Heart left ventricle (tissue), 16 donors: ENCODE measurements around the gene MALRD1. TPM values are rescaled to one million over a fixed set of nuclear protein-coding genes. Genes with fewer than 3 reads are reported as not detected.

ENCODE experiments used
- ATAC-seq, 4 donors: fragments of 200-7000 bp; cut with Tn5 transposase; one replicate each; pipeline ENCODE4 v1.9.1; 2020 to 2022; ENCODE audit warnings: moderate library complexity in 4 of 4, mild to moderate bottlenecking in 3 of 4, moderate number of reproducible peaks in 1 of 4
- DNase-seq, 5 donors: peaks; one replicate each; pipeline ENCODE4 v3.0.0-alpha.2; 2020
- H3K27ac ChIP-seq, 12 donors: fragments of 200-600 bp; sonication (generic) in 4 of 12; one replicate each; pipeline versions ENCODE4 v1.5.0 to v1.8.0; 2016 to 2022; ENCODE audit warnings: mild to moderate bottlenecking in 2 of 12
- H3K27me3 ChIP-seq, 9 donors: fragments of 200-600 bp; sonication (generic) in 2 of 9; one replicate each; pipeline versions ENCODE4 v1.5.1 to v1.8.0; 2016 to 2022; ENCODE audit warnings: mild to moderate bottlenecking in 3 of 9
- H3K36me3 ChIP-seq, 9 donors: fragments of 200-600 bp; sonication (generic) in 2 of 9; one replicate each; pipeline versions ENCODE4 v1.5.0 to v1.8.0; 2018 to 2022; ENCODE audit warnings: mild to moderate bottlenecking in 2 of 9
- H3K4me1 ChIP-seq, 12 donors: fragments of 200-600 bp; sonication (generic) in 4 of 12; one replicate each; pipeline versions ENCODE4 v1.5.0 to v1.8.0; 2016 to 2022; ENCODE audit warnings: mild to moderate bottlenecking in 3 of 12
- H3K4me3 ChIP-seq, 12 donors: fragments of 200-600 bp; sonication (generic) in 4 of 12; one replicate each; pipeline versions ENCODE4 v1.5.0 to v1.8.0; 2017 to 2022; ENCODE audit warnings: mild to moderate bottlenecking in 9 of 12, moderate library complexity in 4 of 12
- H3K9me3 ChIP-seq, 12 donors: fragments of 200-600 bp; sonication (generic) in 4 of 12; one replicate each; pipeline versions ENCODE4 v1.5.0 to v1.8.0; 2016 to 2022; ENCODE audit warnings: mild to moderate bottlenecking in 1 of 12
- POLR2A ChIP-seq, 2 donors: fragments of 450-650 bp; IDR thresholded peaks; one replicate each; pipeline ENCODE4 v1.6.1; 2017; ENCODE audit warnings: antibody characterized with exemption in 2 of 2, mild to moderate bottlenecking in 2 of 2, moderate library complexity in 2 of 2
- WGBS, 4 donors: extraction: QIAGEN DNeasy Blood & Tissue Kit in 2 of 4; methylation state at CpG; one replicate each; pipeline versions ENCODE4 v1.1.5 to v1.1.7; 2013 to 2018; 5-methylcytosine and 5-hydroxymethylcytosine counted together
- intact Hi-C, 10 donors: fragments of 100-400 bp; cut with DNase I; formaldehyde crosslinking; loops; one replicate each; pipeline versions ENCODE4 v1.11.1 to v1.14.2; 2022
- polyA plus RNA-seq, 2 donors: library from polyadenylated mRNA; stranded (reverse); fragments of 200-250 nt; gene quantifications; one replicate each; pipeline ENCODE4 v1.2.3, GENCODE V29; 2013
- total RNA-seq, 9 donors: library from RNA; depleted of rRNA in 2 of 9; stranded (reverse); fragments of >200 nt in 2 of 9; fragmentation: NEBNext Ultra II Directional in 3 of 9; extraction: Animal tissue kit (Norgen Biotek cat#: 25700) in 3 of 9; gene quantifications; one replicate each; pipeline versions ENCODE4 v1.1.0 to v1.2.4, GENCODE V29; 2016 to 2023
- TF ChIP-seq, protein P1 (sequence below), 12 donors: fragments of 200-600 bp; sonication (generic) in 4 of 12; IDR thresholded peaks; one replicate each; pipeline versions ENCODE4 v1.5.0 to v1.8.0; 2018 to 2022; ENCODE audit warnings: antibody characterized with exemption in 12 of 12, mild to moderate bottlenecking in 5 of 12
- donor health status: ischemic (EF 13 %, LVEDD 7.1; RV severe dilation, severe dysfunction).
- donor health status: healthy with polysubstance abuse.
- donor health status: DM: no; HTN: yes; CAD: no.
- donor health status: DM: no; HTN: no; CAD: no.
- donor health status: ischemic (EF 25% LVEDD 6.9; RV normal size, moderate dysfunction).
- donor health status: ischemic (EF 25% LVEDD 5.7; RV mildly dilated, moderate dysfunction).
- donor health status: healthy.
- donor health status: DM: yes; HTN: yes; CAD: no.
- donor health status: ischemic (EF 35%, LVEDD 5.7; RV mildly dilated, moderate dysfunction).
- donor health status: nonischemic (EF 11% LVEDD 7.7; RV severe dilation, severe dysfunction).
- donor health status: DM: yes; HTN: yes; CAD: no.
- donor health status: PGD.
- donor health status: ischemic (EF 29% LVEDD 5.4; RV normal size, mild dysfunction).
- donor health status: nonischemic (EF 23%, LVEDD 6.1; RV moderate dilation, normal function).

MALRD1 gene
- total and polyA plus RNA-seq, 11 donors: 0.12 to 1.1 (median 0.37) TPM; not detected in 1

DNA sequence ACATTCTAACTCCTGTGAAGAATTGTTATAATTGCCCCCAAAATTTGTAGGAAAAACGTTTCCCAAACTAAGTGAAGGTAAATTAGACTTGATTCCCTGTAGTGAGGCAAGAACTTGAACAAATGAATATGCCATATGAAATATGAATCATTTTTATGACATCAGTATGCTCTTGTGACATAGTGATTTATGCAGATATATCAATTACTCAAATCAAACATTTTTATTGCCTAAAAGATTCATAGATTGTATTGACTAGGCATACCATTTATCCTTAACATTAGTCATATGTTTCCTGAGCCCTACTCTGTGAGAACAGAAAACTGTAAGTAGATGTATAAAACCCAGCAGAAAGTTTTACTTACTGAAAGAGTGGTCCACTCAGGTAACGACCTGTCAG lies 245.6 kb downstream of the MALRD1 start:
- H3K9me3 ChIP-seq: no peaks in the 10 kb centered on the region
- intact Hi-C loops: no loop called here
- DNase-seq: no peak
- 51 to 56% (median 54%) methylated on average over 2 of the region's 2 CpGs for WGBS, 4 donors
- ATAC-seq: no peak
- H3K4me3 ChIP-seq: no peak overlapping the region
- no peak overlapping the region for H3K27ac ChIP-seq
- H3K27me3 ChIP-seq: peaks cover 0 to 4% (median 0%) of the 10 kb centered on the region in 9 donors
- H3K4me1 ChIP-seq: no peaks in the 10 kb centered on the region
- no peak for TF ChIP-seq POLR2A (IDR thresholded peaks at IDR 0.05)
- TF ChIP-seq, protein P1, sequence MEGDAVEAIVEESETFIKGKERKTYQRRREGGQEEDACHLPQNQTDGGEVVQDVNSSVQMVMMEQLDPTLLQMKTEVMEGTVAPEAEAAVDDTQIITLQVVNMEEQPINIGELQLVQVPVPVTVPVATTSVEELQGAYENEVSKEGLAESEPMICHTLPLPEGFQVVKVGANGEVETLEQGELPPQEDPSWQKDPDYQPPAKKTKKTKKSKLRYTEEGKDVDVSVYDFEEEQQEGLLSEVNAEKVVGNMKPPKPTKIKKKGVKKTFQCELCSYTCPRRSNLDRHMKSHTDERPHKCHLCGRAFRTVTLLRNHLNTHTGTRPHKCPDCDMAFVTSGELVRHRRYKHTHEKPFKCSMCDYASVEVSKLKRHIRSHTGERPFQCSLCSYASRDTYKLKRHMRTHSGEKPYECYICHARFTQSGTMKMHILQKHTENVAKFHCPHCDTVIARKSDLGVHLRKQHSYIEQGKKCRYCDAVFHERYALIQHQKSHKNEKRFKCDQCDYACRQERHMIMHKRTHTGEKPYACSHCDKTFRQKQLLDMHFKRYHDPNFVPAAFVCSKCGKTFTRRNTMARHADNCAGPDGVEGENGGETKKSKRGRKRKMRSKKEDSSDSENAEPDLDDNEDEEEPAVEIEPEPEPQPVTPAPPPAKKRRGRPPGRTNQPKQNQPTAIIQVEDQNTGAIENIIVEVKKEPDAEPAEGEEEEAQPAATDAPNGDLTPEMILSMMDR (IDR thresholded peaks at IDR 0.05): no peak
- no peaks in the 10 kb centered on the region for H3K36me3 ChIP-seq

DNA sequence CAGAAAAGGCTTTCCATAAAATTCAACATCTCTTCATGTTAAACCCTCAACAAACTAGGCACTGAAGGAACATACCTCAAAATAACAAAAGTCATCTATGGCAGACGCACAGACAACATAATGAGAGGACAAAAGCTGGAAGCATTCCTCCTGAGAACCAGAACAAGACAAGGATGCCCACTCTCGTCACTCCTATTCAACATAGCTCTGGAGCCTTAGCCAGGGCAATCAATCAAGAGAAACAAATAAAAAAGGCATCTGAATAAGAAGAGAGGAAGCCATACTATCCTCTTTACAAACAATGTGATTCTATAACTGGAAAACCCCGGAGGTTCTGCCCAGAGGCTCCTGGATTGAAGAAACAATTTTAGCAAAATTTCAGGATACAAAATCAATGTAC lies 251.0 kb downstream of the MALRD1 start:
- no peak for ATAC-seq
- H3K27me3 ChIP-seq: peaks cover 0 to 4% (median 0%) of the 10 kb centered on the region in 9 donors
- no peaks in the 10 kb centered on the region for H3K9me3 ChIP-seq
- H3K4me1 ChIP-seq: no peaks in the 10 kb centered on the region
- TF ChIP-seq, protein P1 (IDR thresholded peaks at IDR 0.05): no peak
- TF ChIP-seq POLR2A (IDR thresholded peaks at IDR 0.05): no peak
- intact Hi-C loops: no loop called here
- WGBS, 4 donors: 63 to 76% (median 68%) methylated on average over 3 of the region's 3 CpGs
- H3K4me3 ChIP-seq: no peak overlapping the region
- no peaks in the 10 kb centered on the region for H3K36me3 ChIP-seq
- H3K27ac ChIP-seq: no peak overlapping the region
- no peak for DNase-seq

DNA sequence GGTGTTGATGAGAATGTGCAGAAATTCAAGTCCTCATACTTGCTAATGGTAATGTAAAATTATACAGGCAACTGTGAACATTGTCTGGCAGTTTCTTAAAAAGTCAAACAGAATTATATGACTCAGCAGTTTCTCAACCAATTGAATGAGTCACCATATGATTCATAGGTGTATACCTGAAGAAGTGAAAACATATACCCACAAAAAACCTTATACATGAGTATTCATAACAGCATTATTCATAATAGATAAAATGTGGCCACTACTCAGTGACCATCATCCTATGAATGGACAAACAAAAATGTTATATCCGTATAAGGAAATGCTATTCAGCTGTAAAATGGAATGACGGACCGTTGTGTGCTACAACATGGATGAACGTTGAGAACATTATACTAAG lies 253.5 kb downstream of the MALRD1 start:
- H3K27ac ChIP-seq: no peak overlapping the region
- DNase-seq (no peak), ATAC-seq (no peak)
- H3K27me3 ChIP-seq: peaks cover 0 to 2% (median 0%) of the 10 kb centered on the region in 9 donors
- no peak overlapping the region for H3K4me3 ChIP-seq
- WGBS, 4 donors: 87 to 92% (median 90%) methylated on average over 4 of the region's 4 CpGs
- no peaks in the 10 kb centered on the region for H3K9me3 ChIP-seq
- H3K4me1 ChIP-seq: no peaks in the 10 kb centered on the region
- H3K36me3 ChIP-seq: no peaks in the 10 kb centered on the region
- intact Hi-C loops: no loop called here
- TF ChIP-seq POLR2A (IDR thresholded peaks at IDR 0.05): no peak
- TF ChIP-seq, protein P1 (IDR thresholded peaks at IDR 0.05): no peak

DNA sequence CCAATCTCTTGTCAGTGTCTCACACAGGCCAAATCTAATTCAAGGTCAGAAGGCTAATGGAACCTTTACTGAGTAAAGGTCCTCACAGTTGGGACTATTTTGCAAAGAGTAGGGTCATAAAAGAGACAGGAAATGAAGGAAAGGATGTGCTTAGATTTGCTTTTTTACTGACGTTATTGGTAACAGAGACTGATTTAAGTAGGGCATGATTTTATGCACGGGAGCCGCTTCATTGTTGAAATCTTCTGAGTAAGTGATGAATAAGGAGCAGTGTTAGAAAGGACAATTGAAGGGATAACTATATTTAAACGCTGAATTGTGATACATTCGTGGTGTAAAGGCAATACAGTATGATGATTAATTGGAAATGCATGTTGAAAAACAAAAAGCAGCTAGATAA lies 261.5 kb downstream of the MALRD1 start:
- WGBS, 4 donors: 52 to 66% (median 56%) methylated on average over 5 of the region's 5 CpGs
- Histone ChIP-seq H3K9me3 (no peaks in the 10 kb centered on the region), H3K27ac (no peak overlapping the region), H3K4me3 (no peak overlapping the region), H3K4me1 (no peaks in the 10 kb centered on the region), H3K27me3 (no peaks in the 10 kb centered on the region), H3K36me3 (no peaks in the 10 kb centered on the region)
- intact Hi-C loops: no loop called here
- no peak for DNase-seq
- TF ChIP-seq, protein P1 (IDR thresholded peaks at IDR 0.05): no peak
- TF ChIP-seq POLR2A (IDR thresholded peaks at IDR 0.05): no peak
- no peak for ATAC-seq
